Measurements from ENCODE around the gene ARFGEF3.
"Not testable (repeated sequence)": the region's sequence is repeated elsewhere in the genome, so short reads cannot be mapped to it uniquely, and the experiment has no call there.

Gene ARFGEF3

DNA sequence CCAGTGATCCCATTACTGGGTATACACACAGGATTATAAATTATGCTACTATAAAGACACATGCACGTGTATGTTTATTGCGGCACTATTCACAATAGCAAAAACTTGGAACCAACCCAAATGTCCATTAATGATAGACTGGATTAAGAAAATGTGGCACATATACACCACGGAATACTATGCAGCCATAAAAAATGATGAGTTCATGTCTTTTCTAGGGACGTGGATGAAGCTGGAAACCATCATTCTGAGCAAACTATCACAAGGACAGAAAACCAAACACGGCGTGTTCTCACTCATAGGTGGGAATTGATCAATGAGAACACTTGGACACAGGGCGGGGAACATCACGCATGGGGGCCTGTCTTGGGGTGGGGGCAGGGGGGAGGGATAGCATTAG, 206.9 kb downstream of the ARFGEF3 start:
- DNase-seq = not testable (repeated sequence)

DNA sequence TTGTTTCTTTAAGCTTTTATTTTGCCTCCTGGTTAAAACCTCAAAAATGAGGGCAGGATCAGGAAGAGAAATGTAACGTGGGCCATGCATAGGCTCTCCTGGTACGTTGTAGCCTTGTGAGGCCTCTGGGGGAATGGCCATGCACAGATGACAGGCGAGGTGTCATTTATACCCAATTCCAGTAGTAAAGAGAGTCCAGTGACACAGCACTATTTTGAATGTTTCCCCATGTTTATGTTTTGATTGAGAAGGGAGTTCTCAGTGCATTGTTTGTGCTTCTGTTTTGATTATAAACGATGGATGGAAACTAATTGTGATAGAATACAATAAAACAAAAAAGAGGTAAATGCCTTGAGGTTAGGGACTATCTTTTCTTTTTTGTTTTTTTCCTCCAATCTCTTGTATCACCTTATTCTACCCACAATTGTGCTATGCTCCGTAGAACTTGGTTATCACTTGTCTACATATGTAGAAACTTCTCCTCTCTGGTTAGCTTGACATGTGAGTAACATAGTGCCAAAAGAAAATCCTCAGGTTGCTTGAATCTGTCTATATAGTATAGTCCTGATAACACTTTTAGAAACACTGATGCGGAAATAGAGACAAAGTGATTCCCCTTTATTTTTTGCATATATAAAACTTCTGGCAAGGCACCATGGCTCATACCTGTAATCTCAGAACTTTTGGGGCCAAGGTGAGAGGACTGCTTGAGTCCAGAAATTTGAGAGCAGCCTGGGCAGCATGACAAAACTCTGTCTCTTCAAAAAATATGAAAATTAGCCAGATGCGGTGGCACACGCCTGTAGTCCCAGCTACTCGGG, 209.1 kb downstream of the ARFGEF3 start:
- no peak for DNase-seq

GRCh38 chr6:138371452-138371711, 209.6 kb downstream of the ARFGEF3 start:
- no peak for DNase-seq

DNA sequence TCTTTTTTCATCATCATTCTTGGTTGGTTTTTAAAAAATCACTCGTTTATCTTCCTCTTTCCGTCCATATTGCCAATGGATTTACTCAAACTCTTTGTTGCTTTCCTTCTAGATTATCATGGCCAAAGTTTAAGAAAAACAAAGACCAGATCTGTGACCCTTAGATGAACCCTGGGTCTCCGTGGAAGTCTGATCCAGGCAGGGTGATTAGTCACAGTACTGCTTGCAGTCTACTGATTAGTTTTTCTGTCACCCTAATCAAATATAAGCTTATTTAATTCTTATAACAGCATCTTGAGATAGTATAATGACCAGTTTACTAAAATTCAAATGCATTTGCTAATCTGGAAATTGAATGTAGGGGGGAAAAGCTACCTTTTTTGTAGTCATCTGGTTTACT, 210.0 kb downstream of the ARFGEF3 start:
- no peak for DNase-seq

GRCh38 chr6:138372711-138373463, 211.1 kb downstream of the ARFGEF3 start:
- no peak for DNase-seq

DNA sequence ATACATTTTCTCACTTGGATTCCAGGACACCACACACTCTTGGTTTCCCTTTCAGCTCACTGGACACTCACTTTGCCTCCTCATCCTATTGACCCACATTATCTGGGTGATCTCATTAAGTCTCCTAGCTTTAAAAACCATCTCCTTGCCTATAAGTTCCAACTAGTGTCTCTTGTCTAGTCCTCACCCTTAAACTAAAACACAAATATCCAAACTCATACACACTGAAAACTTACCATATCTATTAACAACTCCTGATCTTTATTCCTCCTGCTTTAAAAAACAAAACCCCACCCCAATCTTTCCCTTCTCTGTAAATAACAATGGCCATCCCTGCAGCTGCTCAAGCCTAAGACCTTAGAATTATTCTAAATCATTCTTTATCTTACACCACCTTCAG, 212.5 kb downstream of the ARFGEF3 start:
- no peak for DNase-seq

DNA sequence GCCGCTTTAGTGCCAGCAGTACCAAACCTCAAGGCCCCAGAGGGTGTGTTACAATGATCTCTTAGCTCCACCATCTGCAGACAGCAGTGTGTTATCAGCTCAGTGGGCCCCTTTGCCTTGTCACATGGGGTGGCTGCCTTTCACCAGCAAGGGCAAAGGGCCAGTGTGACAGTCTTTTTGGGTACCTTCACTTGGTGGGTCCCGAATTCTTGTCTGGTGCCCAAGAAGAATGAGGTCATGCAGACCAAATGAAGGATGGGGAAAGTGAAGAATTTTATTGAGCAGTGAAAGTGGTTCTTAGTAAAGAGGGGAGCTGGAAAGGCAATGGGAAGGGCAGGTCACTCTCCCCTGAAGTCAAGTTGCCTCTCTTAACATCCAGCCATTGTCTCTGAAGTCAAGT, 213.1 kb downstream of the ARFGEF3 start:
- DNase-seq = no peak

- DNase-seq = no peak
Measured at GRCh38 chr6:138377042-138377441, 215.3 kb downstream of the ARFGEF3 start.

DNA sequence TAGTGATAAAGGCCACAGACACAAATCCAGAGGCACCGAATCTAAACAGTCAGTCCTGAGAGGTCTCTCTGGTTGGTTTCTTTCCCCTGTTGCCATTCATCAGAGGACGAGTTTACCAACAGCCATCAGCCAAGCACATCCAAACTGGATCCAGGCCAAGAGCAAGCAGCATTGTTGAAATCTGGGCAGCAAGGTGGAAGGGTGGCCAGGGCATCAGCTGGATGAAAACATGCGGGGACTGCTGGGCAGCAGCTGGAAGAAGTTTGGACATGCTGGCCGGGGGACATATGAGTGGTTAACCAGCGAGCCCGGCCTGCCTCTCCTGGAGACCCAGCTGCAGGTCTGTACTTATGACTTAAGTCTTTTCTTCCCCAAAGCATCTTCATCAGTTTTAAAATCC, 216.1 kb downstream of the ARFGEF3 start, which contains the start of gene SMIM28:
Gene SMIM28, plus strand, starts transcription at position 62 of the 400 bp plus-strand sequence. Its CDS starts 168 bp downstream, at position 230.
- no peak for DNase-seq

DNA sequence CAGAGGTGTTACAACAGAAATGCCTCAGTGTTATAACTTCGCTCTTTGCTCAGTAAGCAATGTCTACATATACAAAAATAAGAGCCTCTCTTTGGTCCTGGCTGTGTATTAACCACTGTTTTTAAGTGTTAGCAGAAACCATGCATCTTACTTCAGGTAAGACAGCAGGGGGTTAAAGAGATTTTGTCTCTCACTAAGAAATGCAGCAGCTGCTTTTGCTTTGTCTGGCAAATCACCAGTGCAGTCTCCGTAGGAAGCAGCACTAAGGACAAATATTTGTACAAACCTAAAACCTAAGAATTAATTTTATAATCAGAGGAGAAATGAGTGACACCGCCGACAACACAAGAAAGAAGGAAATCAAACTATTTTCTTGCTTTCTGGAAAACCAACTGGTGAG, 216.7 kb downstream of the ARFGEF3 start:
- no peak for DNase-seq

DNA sequence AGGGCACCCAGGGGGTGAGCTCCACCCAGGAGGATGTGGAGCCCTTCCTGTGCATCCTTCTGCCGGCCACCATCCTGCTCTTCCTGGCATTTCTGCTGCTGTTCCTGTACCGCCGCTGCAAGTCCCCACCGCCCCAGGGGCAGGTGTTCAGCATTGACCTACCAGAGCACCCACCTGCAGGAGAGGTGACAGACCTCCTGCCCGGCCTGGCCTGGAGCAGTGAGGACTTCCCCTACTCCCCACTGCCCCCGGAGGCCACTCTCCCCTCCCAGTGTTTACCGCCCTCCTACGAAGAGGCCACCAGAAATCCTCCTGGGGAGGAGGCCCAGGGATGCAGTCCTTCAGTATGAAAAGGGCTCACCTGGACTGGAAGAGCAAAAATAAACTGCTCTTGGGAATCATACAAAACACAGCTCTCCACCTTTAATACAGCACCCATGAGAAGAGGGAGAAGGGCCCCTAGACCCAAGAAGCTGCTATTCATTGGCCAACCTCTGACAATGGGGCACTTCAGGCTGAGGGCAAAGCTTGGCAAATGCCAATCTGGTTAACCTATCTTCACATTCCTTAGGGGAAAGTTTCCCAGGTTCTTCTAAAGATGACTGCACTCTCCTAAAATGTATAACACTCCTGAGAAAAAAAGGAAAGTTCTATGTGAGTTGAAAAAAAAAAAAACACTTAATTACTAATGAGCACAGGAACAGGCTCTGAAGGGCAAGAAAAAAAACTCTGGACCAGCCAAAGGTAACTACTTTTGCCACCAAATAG, 220.9 kb downstream of the ARFGEF3 start:
- no peak for DNase-seq

DNA sequence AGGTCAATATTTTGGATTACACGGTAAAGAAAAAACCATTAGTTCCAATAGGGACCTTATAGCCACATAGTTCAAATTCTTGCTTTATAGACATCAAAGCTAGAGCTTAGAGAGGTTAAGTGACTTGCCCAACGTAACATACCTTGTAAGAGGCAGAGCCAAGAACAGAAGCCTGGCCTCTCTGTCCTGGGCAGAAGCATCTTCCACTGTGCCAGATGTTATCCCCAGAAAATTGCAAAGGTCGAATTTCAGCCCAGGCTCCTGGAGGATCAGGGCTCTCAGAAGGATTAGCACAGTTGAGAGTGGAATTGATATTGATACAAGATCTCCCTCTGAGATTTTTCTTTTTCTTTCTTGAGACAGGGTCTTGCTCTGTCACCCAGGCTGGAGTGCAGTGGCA, 222.0 kb downstream of the ARFGEF3 start:
- DNase-seq = no peak

- DNase-seq = no peak
Measured at GRCh38 chr6:138386897-138387296, 225.2 kb downstream of the ARFGEF3 start.

- no peak for DNase-seq
Measured at GRCh38 chr6:138387577-138388368, 226.0 kb downstream of the ARFGEF3 start.

DNA sequence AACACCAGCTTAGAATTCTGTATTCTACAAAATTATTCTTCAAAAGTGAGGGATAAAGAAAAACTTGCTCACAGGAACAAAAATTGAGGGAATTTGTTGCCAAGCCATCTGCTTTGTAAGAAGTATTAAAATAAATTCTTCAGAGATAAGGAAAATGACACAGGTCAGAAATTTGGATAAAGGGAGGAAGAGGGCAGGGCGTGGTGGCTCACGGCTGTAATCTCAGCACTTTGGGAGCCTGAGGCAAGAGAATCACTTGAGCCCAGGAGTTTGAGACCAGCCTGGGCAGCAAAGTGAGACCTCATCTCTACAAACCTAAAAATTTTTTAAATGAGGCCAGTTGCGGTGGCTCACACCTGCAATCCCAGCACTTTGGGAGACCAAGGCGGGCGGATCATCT, 227.8 kb downstream of the ARFGEF3 start:
- no peak for DNase-seq

Data from fibroblast of skin of abdomen (primary cell).